ENCODE data around the gene GALM.

Gene GALM

DNA sequence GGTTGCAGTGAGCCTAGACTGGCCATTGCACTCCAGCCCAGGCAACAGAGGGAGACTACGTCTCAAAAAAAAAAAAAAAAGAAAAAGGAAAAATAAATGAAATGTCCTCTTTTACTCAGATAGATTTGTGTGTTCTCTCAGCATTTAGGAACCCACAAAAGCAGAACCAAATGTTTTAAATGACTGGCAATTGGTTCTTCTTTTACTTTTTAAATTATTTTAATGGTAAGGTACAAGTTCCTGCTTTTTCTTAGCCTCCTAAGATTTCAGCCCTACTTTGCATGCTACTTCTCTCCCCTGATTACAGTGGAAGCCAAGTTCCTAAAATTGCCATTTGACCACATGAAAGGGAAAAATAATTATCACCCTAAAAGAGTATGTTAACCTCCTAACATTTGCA lies 61.7 kb downstream of the GALM start:
- Histone ChIP-seq H3K4me1 (ENCODE audit: insufficient read depth, poor library complexity, severe bottlenecking) (no peaks in the 10 kb centered on the region), H3K9me3 (ENCODE audit: severe bottlenecking) (no peaks in the 10 kb centered on the region), H3K27ac (ENCODE audit: poor library complexity, severe bottlenecking) (no peak overlapping the region), H3K27me3 (ENCODE audit: insufficient read depth, poor library complexity, severe bottlenecking) (no peaks in the 10 kb centered on the region), H3K4me3 (ENCODE audit: severe bottlenecking) (no peak overlapping the region), H3K36me3 (ENCODE audit: low read depth) (no peaks in the 10 kb centered on the region)
- ATAC-seq (ENCODE audit: low read depth) (no peak), DNase-seq (ENCODE audit: low spot score) (no peak)
- TF ChIP-seq, protein P1, sequence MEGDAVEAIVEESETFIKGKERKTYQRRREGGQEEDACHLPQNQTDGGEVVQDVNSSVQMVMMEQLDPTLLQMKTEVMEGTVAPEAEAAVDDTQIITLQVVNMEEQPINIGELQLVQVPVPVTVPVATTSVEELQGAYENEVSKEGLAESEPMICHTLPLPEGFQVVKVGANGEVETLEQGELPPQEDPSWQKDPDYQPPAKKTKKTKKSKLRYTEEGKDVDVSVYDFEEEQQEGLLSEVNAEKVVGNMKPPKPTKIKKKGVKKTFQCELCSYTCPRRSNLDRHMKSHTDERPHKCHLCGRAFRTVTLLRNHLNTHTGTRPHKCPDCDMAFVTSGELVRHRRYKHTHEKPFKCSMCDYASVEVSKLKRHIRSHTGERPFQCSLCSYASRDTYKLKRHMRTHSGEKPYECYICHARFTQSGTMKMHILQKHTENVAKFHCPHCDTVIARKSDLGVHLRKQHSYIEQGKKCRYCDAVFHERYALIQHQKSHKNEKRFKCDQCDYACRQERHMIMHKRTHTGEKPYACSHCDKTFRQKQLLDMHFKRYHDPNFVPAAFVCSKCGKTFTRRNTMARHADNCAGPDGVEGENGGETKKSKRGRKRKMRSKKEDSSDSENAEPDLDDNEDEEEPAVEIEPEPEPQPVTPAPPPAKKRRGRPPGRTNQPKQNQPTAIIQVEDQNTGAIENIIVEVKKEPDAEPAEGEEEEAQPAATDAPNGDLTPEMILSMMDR (IDR thresholded peaks at IDR 0.05; ENCODE audit: poor library complexity, severe bottlenecking), result no peak

DNA sequence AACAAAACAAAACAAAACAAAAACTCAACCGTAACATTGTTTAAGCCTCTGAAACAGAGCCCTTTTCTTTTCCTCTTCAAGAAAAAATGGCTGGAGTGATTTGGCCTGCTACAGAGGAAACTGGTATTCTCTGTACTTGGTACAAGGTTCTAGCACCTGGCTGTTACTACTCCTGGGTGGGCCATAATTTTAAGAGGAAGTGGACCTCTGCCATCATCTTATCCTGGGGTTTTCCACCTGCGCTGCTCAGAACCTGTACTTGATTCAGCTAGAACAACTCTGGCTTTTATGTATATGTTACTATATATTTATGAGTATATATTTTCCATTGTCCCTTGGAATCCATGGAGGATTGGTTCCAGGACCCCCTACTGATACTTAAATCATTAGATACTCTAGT lies 62.8 kb downstream of the GALM start:
- H3K27ac ChIP-seq (ENCODE audit: poor library complexity, severe bottlenecking), result no peak overlapping the region
- no peak for ATAC-seq (ENCODE audit: low read depth)
- no peak for DNase-seq (ENCODE audit: low spot score)

GRCh38 chr2:38731090-38731489 lies 65.2 kb downstream of the GALM start:
- H3K27me3 ChIP-seq (ENCODE audit: insufficient read depth, poor library complexity, severe bottlenecking), result no peaks in the 10 kb centered on the region
- ATAC-seq (ENCODE audit: low read depth) (no peak), DNase-seq (ENCODE audit: low spot score) (no peak)
- H3K4me3 ChIP-seq (ENCODE audit: severe bottlenecking), result no peak overlapping the region
- H3K36me3 ChIP-seq (ENCODE audit: low read depth), result no peaks in the 10 kb centered on the region
- no peak overlapping the region for H3K27ac ChIP-seq (ENCODE audit: poor library complexity, severe bottlenecking)
- H3K4me1 ChIP-seq (ENCODE audit: insufficient read depth, poor library complexity, severe bottlenecking), result no peaks in the 10 kb centered on the region
- TF ChIP-seq, protein P1 (IDR thresholded peaks at IDR 0.05; ENCODE audit: poor library complexity, severe bottlenecking), result no peak
- H3K9me3 ChIP-seq (ENCODE audit: severe bottlenecking), result no peaks in the 10 kb centered on the region

More for the DNA sequence above, 62.8 kb downstream of the GALM start:
- Histone ChIP-seq H3K27me3 (ENCODE audit: insufficient read depth, poor library complexity, severe bottlenecking) (no peaks in the 10 kb centered on the region), H3K9me3 (ENCODE audit: severe bottlenecking) (no peaks in the 10 kb centered on the region), H3K4me1 (ENCODE audit: insufficient read depth, poor library complexity, severe bottlenecking) (no peaks in the 10 kb centered on the region), H3K4me3 (ENCODE audit: severe bottlenecking) (no peak overlapping the region), H3K36me3 (ENCODE audit: low read depth) (no peaks in the 10 kb centered on the region)
- TF ChIP-seq, protein P1 (IDR thresholded peaks at IDR 0.05; ENCODE audit: poor library complexity, severe bottlenecking), result no peak

- Histone ChIP-seq H3K4me3 (ENCODE audit: severe bottlenecking) (no peak overlapping the region), H3K9me3 (ENCODE audit: severe bottlenecking) (no peaks in the 10 kb centered on the region), H3K36me3 (ENCODE audit: low read depth) (no peaks in the 10 kb centered on the region), H3K27me3 (ENCODE audit: insufficient read depth, poor library complexity, severe bottlenecking) (no peaks in the 10 kb centered on the region), H3K27ac (ENCODE audit: poor library complexity, severe bottlenecking) (no peak overlapping the region), H3K4me1 (ENCODE audit: insufficient read depth, poor library complexity, severe bottlenecking) (no peaks in the 10 kb centered on the region)
- no peak for DNase-seq (ENCODE audit: low spot score)
- no peak for ATAC-seq (ENCODE audit: low read depth)
- TF ChIP-seq, protein P1 (IDR thresholded peaks at IDR 0.05; ENCODE audit: poor library complexity, severe bottlenecking), result no peak
Measured at GRCh38 chr2:38731684-38732221, 65.8 kb downstream of the GALM start.

DNA sequence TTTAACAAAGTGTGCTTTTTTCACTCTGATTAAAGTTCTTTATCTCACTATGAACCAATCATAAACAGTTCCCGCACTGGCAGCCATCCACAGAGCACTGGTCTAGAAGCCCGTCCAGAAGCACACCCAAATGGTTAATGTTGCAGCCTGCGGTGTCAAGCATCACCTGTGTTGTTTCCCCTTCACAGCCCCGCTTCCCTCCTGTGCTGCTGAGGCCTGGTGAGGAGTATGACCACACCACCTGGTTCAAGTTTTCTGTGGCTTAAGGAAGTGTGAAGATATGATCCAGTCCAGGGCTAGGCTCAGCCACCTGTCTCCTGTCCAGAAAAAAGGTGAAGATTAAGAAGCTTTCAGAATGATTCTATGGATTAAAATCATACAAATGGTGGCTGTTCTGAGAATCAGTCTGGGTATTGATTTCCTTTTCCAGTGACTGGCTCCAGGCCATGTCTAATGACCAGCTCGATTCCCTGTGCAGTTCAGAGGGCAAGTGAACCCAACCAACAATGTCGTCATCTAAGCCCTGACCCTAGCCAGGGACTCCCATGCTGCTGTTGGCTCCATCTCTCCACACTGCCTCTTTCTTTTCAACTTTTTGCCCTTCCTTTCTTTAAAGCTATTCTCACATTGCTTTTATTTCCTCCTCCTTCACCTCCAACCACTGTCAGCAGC lies 67.5 kb downstream of the GALM start:
- no peak for ATAC-seq (ENCODE audit: low read depth)

More for the DNA sequence above, 67.5 kb downstream of the GALM start:
- Histone ChIP-seq H3K4me3 (ENCODE audit: severe bottlenecking) (no peak overlapping the region), H3K27me3 (ENCODE audit: insufficient read depth, poor library complexity, severe bottlenecking) (no peaks in the 10 kb centered on the region), H3K4me1 (ENCODE audit: insufficient read depth, poor library complexity, severe bottlenecking) (no peaks in the 10 kb centered on the region), H3K36me3 (ENCODE audit: low read depth) (no peaks in the 10 kb centered on the region), H3K27ac (ENCODE audit: poor library complexity, severe bottlenecking) (no peak overlapping the region), H3K9me3 (ENCODE audit: severe bottlenecking) (no peaks in the 10 kb centered on the region)
- no peak for DNase-seq (ENCODE audit: low spot score)
- TF ChIP-seq, protein P1 (IDR thresholded peaks at IDR 0.05; ENCODE audit: poor library complexity, severe bottlenecking), result no peak

All from RWPE2 (cell line).